GOT3 (cell line): Measurements from ENCODE around the gene TIAM2.

Experiments used
- DNase-seq: peaks from one replicate; lab custom pipeline; 2025; ENCODE audit warnings: mixed read lengths; lab: John Stamatoyannopoulos, UW

The TIAM2 gene

DNA sequence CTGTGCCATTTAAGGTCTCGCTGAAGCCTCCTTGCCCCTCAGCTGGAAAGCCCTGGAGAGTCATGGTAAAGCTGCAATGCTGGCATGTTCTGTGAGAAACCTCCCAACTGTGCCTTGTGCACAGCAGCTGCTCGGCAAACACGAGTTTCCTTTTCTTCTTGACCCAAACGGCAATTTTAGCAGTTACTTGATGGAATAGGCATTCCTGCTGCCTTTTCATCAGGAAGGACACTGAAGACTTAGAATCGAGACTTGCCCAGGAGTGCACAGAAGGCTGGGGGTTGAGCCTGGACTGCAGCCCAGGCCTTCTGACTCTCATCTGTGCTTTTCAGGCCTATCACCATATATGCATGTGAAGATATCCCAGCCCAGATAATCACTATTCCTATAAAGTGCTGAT lies 240.0 kb downstream of the TIAM2 start:
- no peak for DNase-seq

DNA sequence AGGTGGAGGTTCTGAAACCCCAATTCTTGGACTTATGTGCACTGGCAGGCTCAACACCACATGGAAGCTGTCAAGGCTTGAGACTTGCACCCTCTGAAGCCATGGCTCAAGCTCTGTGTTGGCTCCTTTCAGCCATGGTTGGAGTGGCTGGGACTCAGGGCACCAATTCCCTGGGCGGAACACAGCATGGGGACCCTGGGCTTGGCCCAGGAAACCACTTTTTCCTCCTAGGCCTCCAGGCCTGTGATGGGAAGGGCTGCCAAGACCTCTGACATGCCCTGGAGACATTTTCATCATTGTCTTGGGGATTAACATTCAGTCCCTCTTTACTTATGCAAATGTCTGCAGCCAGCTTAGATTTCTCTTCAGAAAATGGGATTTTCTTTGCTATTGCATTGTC lies 242.5 kb downstream of the TIAM2 start:
- no peak for DNase-seq

- no peak for DNase-seq
These were observed 245.9 kb downstream of the TIAM2 start for GRCh38 chr6:155240905-155241600.

DNA sequence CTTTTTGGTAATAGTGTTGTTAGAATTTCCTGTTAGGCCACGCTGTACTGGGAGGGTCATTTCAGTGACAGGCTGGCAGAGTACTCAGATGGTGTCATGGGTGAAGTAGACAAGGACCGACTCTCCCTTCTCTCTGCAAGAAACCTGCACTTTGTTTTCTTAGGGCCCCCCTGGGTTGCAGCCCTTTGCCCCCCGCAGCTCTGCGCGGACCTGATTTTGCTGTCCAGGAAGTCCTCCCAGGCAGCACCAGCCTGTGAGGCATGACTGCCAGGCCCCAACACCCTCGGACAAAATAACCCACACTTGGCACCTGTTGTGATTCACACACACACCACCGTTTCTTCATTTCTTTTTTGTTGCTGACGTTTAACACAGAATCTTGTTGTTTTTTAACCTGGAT lies 246.9 kb downstream of the TIAM2 start:
- no peak for DNase-seq

DNA sequence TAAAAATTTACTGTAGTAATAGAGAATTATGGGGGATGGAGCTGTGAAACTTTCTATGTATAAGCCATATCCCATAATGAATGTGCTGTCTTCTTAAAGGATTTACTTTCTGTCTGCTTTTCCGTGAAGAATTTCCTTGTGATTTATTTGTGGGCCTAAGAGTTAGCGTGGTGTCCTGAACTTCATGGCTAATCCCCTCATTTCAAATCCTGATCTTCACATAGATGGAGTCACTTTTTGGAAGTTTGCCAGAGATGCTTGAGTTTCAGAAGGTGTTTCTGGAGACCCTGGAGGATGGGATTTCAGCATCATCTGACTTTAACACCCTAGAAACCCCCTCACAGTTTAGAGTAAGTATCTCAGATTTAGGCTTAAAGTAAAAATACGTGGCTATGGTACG lies 249.3 kb downstream of the TIAM2 start:
- no peak for DNase-seq

- DNase-seq, result no peak
These were observed 250.1 kb downstream of the TIAM2 start for GRCh38 chr6:155245193-155245592.

GRCh38 chr6:155245831-155246230 lies 250.7 kb downstream of the TIAM2 start:
- DNase-seq, result no peak

DNA sequence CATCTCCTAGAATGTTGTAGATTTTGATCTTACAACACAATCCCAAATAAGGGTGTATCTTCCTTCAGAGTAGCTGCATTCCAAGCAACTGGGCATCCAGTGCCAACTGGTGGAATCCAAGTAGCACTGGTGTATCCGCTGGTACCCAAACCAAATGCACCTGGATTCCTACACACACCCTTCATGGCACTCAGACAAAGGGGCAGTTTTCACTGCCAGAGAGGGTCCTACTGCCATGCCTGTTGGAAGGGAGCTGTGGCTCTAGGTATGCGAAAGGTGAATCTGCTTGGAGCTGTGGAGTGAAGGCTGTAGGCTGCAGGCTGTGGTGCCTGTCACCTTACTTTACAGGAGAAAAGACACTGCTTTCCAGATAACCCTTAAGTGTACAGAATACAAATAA lies 251.7 kb downstream of the TIAM2 start:
- no peak for DNase-seq

DNA sequence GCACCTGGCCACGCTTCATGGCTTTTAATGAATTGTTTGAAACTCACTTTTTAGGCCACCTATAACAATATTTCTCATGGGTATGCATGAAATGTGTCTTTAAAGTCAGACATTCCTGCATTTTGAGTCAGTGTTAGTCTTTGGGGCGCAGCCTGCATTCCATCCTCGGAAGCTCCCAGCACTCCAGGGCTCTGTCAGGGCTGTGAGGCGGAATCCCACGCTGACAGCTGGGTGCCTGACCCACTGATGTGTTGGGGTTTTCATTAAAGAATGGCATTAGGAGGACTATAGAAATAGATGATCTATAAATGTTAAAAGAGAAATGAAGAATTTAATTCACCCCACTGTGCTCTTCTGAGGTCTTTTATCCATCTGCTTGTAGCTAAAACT lies 252.5 kb downstream of the TIAM2 start:
- no peak for DNase-seq

- DNase-seq, result no peak
These were observed 253.2 kb downstream of the TIAM2 start for GRCh38 chr6:155248008-155249001.

GRCh38 chr6:155250701-155251381 lies 255.7 kb downstream of the TIAM2 start:
- no peak for DNase-seq

DNA sequence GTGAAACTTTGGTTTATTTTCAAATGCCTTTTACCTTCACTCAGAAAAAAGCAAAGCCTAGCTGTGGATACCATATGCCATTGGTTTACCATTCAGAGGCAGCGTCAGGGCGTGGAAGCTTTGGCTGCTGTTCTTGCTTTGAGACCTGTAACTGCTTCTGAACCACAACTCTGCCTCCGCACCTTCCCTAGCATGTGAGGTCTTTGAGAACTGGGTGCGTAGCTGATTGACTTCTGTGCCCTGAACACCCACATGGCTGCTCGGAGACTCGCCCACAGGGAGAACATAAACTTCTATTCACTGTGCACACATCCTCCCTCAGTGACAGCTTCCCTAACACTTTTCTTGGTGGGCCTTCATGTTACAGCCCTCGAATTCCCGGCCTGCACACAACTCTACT lies 257.5 kb downstream of the TIAM2 start:
- DNase-seq, result no peak

- no peak for DNase-seq
These were observed 258.2 kb downstream of the TIAM2 start for GRCh38 chr6:155253337-155253736.

- no peak for DNase-seq
These were observed 259.0 kb downstream of the TIAM2 start for GRCh38 chr6:155254139-155254538.

DNA sequence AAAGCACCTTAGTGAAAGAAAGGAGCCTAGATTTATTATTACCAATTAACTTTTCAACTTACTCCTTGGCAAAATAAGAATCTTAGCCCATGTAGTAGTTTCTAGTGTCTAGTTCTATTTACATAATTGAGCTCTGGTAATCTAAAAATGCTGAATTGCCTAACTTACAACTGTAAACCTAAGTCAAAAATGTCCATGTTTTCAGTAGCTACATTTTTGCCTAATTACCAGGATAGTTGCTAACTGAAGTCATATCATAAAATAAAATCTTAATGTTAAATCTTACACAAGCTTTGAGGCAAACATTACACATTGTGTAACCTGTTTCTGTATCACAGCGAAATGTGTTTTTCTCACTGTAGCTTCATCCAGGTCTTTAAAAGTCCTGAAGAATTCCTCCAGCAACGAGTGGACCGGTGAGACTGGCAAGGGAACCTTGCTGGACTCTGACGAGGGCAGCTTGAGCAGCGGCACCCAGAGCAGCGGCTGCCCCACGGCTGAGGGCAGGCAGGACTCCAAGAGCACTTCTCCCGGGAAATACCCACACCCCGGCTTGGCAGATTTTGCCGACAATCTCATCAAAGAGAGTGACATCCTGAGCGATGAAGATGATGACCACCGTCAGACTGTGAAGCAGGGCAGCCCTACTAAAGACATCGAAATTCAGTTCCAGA lies 261.1 kb downstream of the TIAM2 start:
- DNase-seq, result no peak

DNA sequence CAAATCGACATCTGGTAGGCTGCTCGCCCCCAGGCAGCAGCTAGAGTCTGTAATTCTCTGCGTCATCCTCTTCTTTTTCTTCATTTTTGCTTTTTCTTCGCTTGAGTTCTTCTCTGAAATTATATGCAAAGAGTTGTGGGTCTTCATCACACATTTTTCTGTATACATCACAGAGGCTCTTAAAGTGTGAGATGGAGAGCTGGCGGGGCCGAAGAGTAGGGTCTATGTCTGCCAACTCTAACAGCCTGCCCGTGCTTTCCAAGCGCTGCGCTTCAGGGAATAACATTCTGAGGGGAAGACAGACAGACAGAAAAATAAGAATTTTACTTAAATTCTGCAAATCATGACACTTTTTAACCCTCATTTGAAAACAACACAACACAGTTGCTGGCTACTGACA lies 262.7 kb downstream of the TIAM2 start:
- no peak for DNase-seq

DNA sequence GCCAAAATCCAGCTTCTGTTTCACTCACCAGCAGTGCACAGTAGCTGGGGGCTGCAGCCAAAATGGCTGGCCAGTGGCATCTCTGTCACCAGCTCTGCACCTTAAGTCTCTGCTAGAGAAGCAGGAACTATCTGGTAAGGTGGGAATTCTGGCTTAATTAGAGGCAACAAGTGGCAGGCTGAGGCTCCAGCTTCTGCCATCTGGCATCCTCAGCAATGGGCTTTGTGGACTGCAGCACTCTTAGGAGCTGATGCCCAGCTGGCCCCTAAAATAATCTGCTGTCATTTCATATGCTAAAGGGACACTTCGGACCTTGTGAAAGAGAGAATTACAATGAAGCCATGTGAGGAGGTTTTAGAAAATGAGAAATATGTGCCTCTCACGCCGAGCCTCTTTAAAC lies 264.1 kb downstream of the TIAM2 start:
- DNase-seq, result no peak

- no peak for DNase-seq
These were observed 264.8 kb downstream of the TIAM2 start for GRCh38 chr6:155259897-155260296.

DNA sequence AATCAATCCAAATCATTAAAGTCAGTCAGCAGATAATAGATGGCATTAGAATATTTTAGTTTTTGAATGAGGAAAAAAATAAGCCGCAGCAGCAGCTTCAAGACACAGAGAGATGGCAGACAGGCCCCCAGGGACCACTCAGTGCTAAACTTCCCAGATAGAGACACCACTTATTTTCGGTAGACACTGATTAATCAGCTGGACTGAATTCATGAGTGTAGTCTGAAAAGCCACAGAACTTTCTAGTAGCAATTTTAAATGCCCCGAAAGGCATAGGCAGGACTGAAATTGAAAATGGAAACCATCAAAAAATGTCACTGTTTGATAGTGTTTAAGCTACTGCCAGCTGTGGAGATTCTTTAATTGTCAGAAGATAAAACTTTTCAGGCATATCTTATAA lies 265.6 kb downstream of the TIAM2 start:
- no peak for DNase-seq

GRCh38 chr6:155261111-155261900 lies 266.2 kb downstream of the TIAM2 start:
- no peak for DNase-seq

DNA sequence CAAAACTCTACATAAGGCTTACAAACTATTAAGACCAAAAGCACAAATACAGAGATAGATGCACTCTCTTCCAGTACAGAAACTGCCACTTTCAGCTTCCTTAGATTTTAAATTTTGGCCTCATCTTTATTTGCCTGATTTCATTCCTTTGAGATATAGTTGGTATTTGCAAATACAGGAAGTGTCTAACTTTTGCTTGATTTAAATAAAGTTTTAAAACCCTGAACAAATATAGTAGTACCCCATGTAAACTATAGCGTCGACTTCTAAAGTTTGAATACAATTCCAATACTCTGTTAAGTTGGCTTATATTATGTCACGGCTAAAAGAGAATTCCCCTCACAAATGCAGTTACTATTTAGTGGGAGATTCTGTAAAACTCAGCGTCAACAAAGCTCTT lies 267.5 kb downstream of the TIAM2 start:
- no peak for DNase-seq
